Nephron progenitor cell (in vitro differentiated cells): Measurements from ENCODE around the gene ZNF142.

Experiments used
- DNase-seq: peaks from one replicate; pipeline ENCODE4 v3.0.0; 2021
- H3K27ac Mint-ChIP-seq: 2 replicates; pipeline ENCODE4 v1.8.0; 2021; ENCODE audit warnings: mild to moderate bottlenecking, moderate library complexity, mixed read lengths
- H3K27me3 Mint-ChIP-seq: 2 replicates; pipeline ENCODE4 v1.8.0; 2021; ENCODE audit warnings: mild to moderate bottlenecking, low read depth, mixed read lengths; ENCODE audit not compliant: poor library complexity
- H3K36me3 Mint-ChIP-seq: 2 replicates; pipeline ENCODE4 v1.8.0; 2021; ENCODE audit warnings: low read depth, mixed read lengths
- H3K4me1 Mint-ChIP-seq: 2 replicates; pipeline ENCODE4 v1.8.0; 2021; ENCODE audit warnings: mixed read lengths
- H3K4me3 Mint-ChIP-seq: 2 replicates; pipeline ENCODE4 v1.8.0; 2021; ENCODE audit warnings: mild to moderate bottlenecking, moderate library complexity, mixed read lengths
- H3K9me3 Mint-ChIP-seq: 2 replicates; pipeline ENCODE4 v1.8.0; 2021; ENCODE audit warnings: mild to moderate bottlenecking, moderate library complexity, mixed read lengths
- TF ChIP-seq, protein P1 (sequence below): fragments of 200-600 bp; sonication (generic); IDR thresholded peaks from 2 replicates; pipeline ENCODE4 v1.5.0; 2021; ENCODE audit warnings: antibody characterized with exemption

The ZNF142 gene

DNA sequence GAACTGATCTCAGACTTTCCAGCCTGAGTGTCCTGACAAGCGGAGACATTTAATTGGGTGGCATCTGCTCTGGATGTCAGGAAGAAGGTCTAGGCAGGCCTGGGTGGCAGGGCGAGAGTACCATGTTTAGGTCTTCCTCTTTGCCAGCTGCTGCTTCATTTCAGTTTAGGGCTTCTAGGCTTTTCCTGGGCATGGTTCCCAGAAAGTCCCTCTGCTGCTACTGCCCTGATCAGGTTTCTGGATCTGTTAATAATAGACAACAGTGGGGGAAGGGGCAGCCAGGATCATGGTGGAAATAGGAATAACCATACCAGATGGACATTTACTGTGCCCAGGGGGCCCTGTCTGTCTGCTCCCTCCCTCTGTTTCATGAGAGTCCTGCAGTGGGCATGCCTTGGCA, 54.0 kb downstream of the ZNF142 start:
- Mint-ChIP-seq H3K27ac (no peak overlapping the region), H3K4me3 (no peak overlapping the region)

More for the DNA sequence above, 54.0 kb downstream of the ZNF142 start:
- Mint-ChIP-seq H3K9me3 (no peaks in the 10 kb centered on the region), H3K4me1 (peaks cover 28% of the 10 kb centered on the region), H3K36me3 (no peaks in the 10 kb centered on the region), H3K27me3 (peaks cover 14% of the 10 kb centered on the region)
- no peak for DNase-seq
- TF ChIP-seq, protein P1, sequence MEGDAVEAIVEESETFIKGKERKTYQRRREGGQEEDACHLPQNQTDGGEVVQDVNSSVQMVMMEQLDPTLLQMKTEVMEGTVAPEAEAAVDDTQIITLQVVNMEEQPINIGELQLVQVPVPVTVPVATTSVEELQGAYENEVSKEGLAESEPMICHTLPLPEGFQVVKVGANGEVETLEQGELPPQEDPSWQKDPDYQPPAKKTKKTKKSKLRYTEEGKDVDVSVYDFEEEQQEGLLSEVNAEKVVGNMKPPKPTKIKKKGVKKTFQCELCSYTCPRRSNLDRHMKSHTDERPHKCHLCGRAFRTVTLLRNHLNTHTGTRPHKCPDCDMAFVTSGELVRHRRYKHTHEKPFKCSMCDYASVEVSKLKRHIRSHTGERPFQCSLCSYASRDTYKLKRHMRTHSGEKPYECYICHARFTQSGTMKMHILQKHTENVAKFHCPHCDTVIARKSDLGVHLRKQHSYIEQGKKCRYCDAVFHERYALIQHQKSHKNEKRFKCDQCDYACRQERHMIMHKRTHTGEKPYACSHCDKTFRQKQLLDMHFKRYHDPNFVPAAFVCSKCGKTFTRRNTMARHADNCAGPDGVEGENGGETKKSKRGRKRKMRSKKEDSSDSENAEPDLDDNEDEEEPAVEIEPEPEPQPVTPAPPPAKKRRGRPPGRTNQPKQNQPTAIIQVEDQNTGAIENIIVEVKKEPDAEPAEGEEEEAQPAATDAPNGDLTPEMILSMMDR: no peak
